T-helper 2 cell treated with Interferon-gamma antibody and Interleukin-4, amounts not matched to agents 100 ng/mL and 5 ng/mL, for 36 hours (primary cell): ENCODE measurements around the gene GPR35. TPM values are rescaled to one million over a fixed set of nuclear protein-coding genes. Genes with fewer than 3 reads are reported as not detected.

Source experiments
- intact Hi-C: fragments of 100-400 bp; cut with micrococcal nuclease; formaldehyde crosslinking; loops from one replicate; pipeline ENCODE4 v1.15.1; 2023
- total RNA-seq: library from RNA; stranded (reverse); gene quantifications from 2 replicates; pipeline ENCODE4 v1.2.3, GENCODE V29; 2022

Gene GPR35
- total RNA-seq, 1 donor from 2014 or later: 16.3 TPM

- intact Hi-C loops: loop anchor here (5.0 kb wide), 1 partner anchor 76 kb away; no protein-coding TSS in a partner anchor
These were observed 37.1 kb upstream of the GPR35 start for GRCh38 chr2:240588006-240588655.

- intact Hi-C loops: loop anchor here (5.0 kb wide), 1 partner anchor 76 kb away; no protein-coding TSS in a partner anchor
These were observed 36.6 kb upstream of the GPR35 start for GRCh38 chr2:240588669-240589068.

- intact Hi-C loops: loop anchor here (5.0 kb wide), 1 partner anchor 77 kb away; no protein-coding TSS in a partner anchor
These were observed 35.9 kb upstream of the GPR35 start for GRCh38 chr2:240589375-240589774.

GRCh38 chr2:240589850-240590525, 35.3 kb upstream of the GPR35 start:
- intact Hi-C loops: loop anchor here (5.0 kb wide), 1 partner anchor 78 kb away; no protein-coding TSS in a partner anchor

- intact Hi-C loops: no loop called here
These were observed 34.6 kb upstream of the GPR35 start for GRCh38 chr2:240590681-240591111.

GRCh38 chr2:240591226-240591625, 34.1 kb upstream of the GPR35 start:
- intact Hi-C loops: no loop called here

- intact Hi-C loops: no loop called here
These were observed 33.5 kb upstream of the GPR35 start for GRCh38 chr2:240591784-240592183.

- intact Hi-C loops: no loop called here
These were observed 32.1 kb upstream of the GPR35 start for GRCh38 chr2:240593026-240593702.

- intact Hi-C loops: no loop called here
These were observed 31.4 kb upstream of the GPR35 start for GRCh38 chr2:240593703-240594451.

GRCh38 chr2:240594511-240595380, 30.5 kb upstream of the GPR35 start:
- intact Hi-C loops: no loop called here

GRCh38 chr2:240595381-240596079, 29.8 kb upstream of the GPR35 start:
- intact Hi-C loops: no loop called here

- intact Hi-C loops: no loop called here
These were observed 29.2 kb upstream of the GPR35 start for GRCh38 chr2:240596080-240596460.

GRCh38 chr2:240596491-240596931, 28.8 kb upstream of the GPR35 start:
- intact Hi-C loops: no loop called here

- intact Hi-C loops: no loop called here
These were observed 28.2 kb upstream of the GPR35 start for GRCh38 chr2:240597054-240597418.

- intact Hi-C loops: no loop called here
These were observed 27.7 kb upstream of the GPR35 start for GRCh38 chr2:240597419-240598181.

GRCh38 chr2:240598311-240598911, 26.9 kb upstream of the GPR35 start:
- intact Hi-C loops: no loop called here

- intact Hi-C loops: no loop called here
These were observed 26.1 kb upstream of the GPR35 start for GRCh38 chr2:240599141-240599583.

GRCh38 chr2:240600451-240600961, 24.8 kb upstream of the GPR35 start:
- intact Hi-C loops: no loop called here
